Left lung (tissue), 10 donors: Measurements from ENCODE around the gene EVL. TPM values are rescaled to one million over a fixed set of nuclear protein-coding genes. Genes with fewer than 3 reads are reported as not detected.

Source experiments
- ATAC-seq: fragments of 200-7000 bp; cut with Tn5 transposase; one replicate; pipeline ENCODE4 v1.9.1; 2020; ENCODE audit warnings: moderate library complexity
- DNase-seq, 4 donors: peaks; one replicate each; pipeline ENCODE4 v3.0.0-alpha.2; 2013 to 2020
- H3K27ac ChIP-seq, 2 donors: fragments of 200-600 bp; sonication (generic) in 1 of 2; one replicate each; pipeline versions ENCODE4 v1.5.0 to v1.8.0; 2020 to 2021
- H3K27me3 ChIP-seq, 2 donors: fragments of 200-600 bp; sonication (generic) in 1 of 2; one replicate each; pipeline versions ENCODE4 v1.5.0 to v1.8.0; 2020 to 2021
- H3K36me3 ChIP-seq, 2 donors: fragments of 200-600 bp; sonication (generic) in 1 of 2; one replicate each; pipeline versions ENCODE4 v1.5.0 to v1.8.0; 2020 to 2021
- H3K4me1 ChIP-seq, 2 donors: fragments of 200-600 bp; one replicate each; pipeline ENCODE4 v1.8.0; 2021
- H3K4me3 ChIP-seq, 2 donors: fragments of 200-600 bp; sonication (generic) in 1 of 2; one replicate each; pipeline versions ENCODE4 v1.5.0 to v1.8.0; 2020 to 2021; ENCODE audit warnings: mild to moderate bottlenecking in 1 of 2
- H3K9me3 ChIP-seq, 2 donors: fragments of 200-600 bp; sonication (generic) in 1 of 2; one replicate each; pipeline versions ENCODE4 v1.5.0 to v1.8.0; 2020 to 2021
- intact Hi-C, 2 donors: fragments of 100-400 bp; cut with DNase I; formaldehyde crosslinking; loops; one replicate each; pipeline versions ENCODE4 v1.11.2 to v1.14.2; 2022
- polyA plus RNA-seq, 6 donors: library from polyadenylated mRNA; unstranded; fragments of 120-200 nt; gene quantifications; one replicate each; pipeline ENCODE4 v1.2.1, GENCODE V29; 2013; ENCODE audit not compliant: insufficient read length in 6 of 6
- total RNA-seq, 2 donors: library from RNA; stranded (reverse); fragmentation: NEBNext Ultra II Directional; extraction: Animal tissue kit (Norgen Biotek cat#: 25700); gene quantifications; one replicate each; pipeline ENCODE4 v1.2.1, GENCODE V29; 2021
- TF ChIP-seq, protein P1 (sequence below), 2 donors: fragments of 200-600 bp; sonication (generic) in 1 of 2; IDR thresholded peaks; one replicate each; pipeline versions ENCODE4 v1.5.0 to v1.8.0; 2021; ENCODE audit warnings: antibody characterized with exemption in 2 of 2
- donor health status: DM: no; HTN: yes; CAD: no.
- donor health status: DM: no; HTN: no; CAD: no.

EVL gene
- total and polyA plus RNA-seq, 8 donors = 60.2 to 264 (median 197) TPM

DNA sequence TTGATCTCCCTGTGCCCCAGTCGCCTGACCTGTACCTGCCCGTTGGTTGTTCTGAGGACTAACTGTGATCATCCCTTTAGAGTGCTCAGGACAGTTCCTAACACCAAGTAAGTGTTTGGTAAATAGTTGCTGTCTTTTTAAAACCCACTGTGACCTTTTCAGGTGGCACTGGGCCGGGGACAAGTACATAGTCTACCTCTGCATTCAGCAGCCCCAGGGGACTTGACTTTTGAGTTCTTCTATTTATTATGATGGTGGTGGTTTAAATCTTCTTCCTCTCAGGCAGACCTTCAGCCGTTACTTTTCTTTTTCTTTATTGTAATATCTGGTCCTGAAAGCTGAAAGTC, 38.8 kb downstream of the EVL start:
- no peak for ATAC-seq

DNA sequence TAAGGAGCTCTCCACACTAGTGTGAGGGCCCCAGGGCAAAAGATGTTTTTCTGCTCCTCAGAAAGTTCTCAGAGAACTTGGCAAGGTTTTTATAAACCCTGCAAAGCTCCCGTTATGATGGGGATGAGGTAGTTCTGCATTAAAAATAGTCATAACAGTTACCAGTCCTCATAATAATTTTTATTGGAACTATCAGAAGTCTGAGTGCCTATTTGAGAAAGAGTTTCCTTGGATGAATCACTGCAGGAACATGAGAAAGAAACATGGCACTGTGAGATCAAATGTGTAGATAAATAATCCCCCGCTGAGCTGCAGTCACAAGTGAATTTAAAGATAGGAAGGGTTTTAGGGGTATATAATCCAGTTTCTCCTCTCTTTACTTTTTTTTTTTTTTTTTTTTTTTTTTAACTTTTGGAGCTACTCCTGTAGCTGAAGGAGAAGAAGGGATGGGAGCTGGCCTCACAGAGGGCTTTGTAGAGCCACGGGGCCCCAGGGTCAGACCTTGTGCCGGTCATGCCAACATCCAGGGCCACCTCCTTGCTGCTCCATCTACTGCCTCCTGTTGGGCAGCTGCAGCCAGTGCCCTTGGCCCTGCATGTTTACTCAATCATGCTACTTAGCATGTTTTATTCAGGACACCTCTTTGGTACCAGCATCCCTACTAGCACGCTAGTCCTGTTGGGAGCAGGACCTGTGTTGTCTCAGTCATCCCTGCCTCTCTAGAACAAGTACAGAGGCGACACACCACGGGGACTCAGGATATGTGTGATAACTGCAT, 39.5 kb downstream of the EVL start:
- H3K4me1 ChIP-seq = peaks cover 14 to 66% of the 10 kb centered on the region in 2 donors

More for the DNA sequence above, 38.8 kb downstream of the EVL start:
- intact Hi-C loops = no loop called here
- Histone ChIP-seq H3K4me3 (no peak overlapping the region), H3K27me3 (no peaks in the 10 kb centered on the region), H3K4me1 (peaks cover 14 to 66% of the 10 kb centered on the region in 2 donors), H3K36me3 (no peaks in the 10 kb centered on the region), H3K27ac (peak overlapping the region in 1 of 2 donors; percentile 49), H3K9me3 (no peaks in the 10 kb centered on the region)
- TF ChIP-seq, protein P1, sequence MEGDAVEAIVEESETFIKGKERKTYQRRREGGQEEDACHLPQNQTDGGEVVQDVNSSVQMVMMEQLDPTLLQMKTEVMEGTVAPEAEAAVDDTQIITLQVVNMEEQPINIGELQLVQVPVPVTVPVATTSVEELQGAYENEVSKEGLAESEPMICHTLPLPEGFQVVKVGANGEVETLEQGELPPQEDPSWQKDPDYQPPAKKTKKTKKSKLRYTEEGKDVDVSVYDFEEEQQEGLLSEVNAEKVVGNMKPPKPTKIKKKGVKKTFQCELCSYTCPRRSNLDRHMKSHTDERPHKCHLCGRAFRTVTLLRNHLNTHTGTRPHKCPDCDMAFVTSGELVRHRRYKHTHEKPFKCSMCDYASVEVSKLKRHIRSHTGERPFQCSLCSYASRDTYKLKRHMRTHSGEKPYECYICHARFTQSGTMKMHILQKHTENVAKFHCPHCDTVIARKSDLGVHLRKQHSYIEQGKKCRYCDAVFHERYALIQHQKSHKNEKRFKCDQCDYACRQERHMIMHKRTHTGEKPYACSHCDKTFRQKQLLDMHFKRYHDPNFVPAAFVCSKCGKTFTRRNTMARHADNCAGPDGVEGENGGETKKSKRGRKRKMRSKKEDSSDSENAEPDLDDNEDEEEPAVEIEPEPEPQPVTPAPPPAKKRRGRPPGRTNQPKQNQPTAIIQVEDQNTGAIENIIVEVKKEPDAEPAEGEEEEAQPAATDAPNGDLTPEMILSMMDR (IDR thresholded peaks at IDR 0.05) = no peak
- no peak for DNase-seq

DNA sequence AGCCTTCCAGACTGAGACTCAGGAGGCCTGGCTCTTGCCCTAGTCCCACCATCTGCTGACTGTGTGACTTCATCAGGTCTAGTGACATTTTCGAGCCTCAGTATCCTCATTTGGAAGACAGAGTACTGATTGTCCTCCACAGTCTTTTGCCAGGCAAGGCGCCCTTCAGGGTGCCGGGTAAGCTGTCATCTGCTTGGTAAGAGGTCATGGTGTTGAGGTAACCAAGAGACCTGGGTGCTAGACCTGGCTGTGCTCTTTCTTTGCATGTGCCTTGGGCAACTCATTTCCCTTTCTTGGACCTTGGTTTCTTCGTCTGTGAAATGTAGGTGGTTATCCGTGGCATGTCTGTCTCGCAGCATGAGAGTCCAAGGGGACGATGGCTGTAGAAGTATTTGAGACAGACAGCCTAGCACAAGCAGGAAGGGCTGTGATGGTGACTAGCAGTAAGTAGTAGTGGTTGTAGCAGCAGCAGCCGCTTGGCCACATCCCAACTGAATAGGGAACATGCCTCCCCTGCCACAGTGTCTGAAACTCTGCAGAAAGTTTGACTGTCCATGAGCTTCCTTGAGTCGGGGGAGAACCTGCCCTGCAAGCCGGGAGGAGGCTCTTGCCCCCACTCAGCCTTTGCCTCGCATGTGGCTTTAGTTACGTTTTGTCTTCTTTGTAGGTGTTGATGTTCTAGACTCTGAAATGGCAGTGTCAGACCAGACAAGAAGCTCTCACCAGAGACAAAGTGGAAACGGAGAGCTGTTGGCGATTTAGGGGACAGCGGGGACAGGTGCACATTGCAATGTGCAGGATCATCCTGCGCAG, 40.3 kb downstream of the EVL start:
- no peaks in the 10 kb centered on the region for H3K27me3 ChIP-seq
- ATAC-seq = no peak
- peaks cover 14 to 66% of the 10 kb centered on the region in 2 donors for H3K4me1 ChIP-seq
- no peaks in the 10 kb centered on the region for H3K9me3 ChIP-seq
- peak in 1 of 4 donors; percentile 44 for DNase-seq
- peak overlapping the region in 1 of 2 donors; percentile 75 for H3K27ac ChIP-seq
- TF ChIP-seq, protein P1 (IDR thresholded peaks at IDR 0.05) = no peak
- intact Hi-C loops = no loop called here
- no peak overlapping the region for H3K4me3 ChIP-seq
- no peaks in the 10 kb centered on the region for H3K36me3 ChIP-seq

More for the DNA sequence above, 39.5 kb downstream of the EVL start:
- Histone ChIP-seq H3K4me3 (no peak overlapping the region), H3K27ac (peak overlapping the region in 1 of 2 donors; percentile 34), H3K36me3 (no peaks in the 10 kb centered on the region), H3K9me3 (no peaks in the 10 kb centered on the region), H3K27me3 (no peaks in the 10 kb centered on the region)
- intact Hi-C loops = no loop called here
- TF ChIP-seq, protein P1 (IDR thresholded peaks at IDR 0.05) = no peak
- ATAC-seq (no peak), DNase-seq (peak in 1 of 4 donors; percentile 28)

DNA sequence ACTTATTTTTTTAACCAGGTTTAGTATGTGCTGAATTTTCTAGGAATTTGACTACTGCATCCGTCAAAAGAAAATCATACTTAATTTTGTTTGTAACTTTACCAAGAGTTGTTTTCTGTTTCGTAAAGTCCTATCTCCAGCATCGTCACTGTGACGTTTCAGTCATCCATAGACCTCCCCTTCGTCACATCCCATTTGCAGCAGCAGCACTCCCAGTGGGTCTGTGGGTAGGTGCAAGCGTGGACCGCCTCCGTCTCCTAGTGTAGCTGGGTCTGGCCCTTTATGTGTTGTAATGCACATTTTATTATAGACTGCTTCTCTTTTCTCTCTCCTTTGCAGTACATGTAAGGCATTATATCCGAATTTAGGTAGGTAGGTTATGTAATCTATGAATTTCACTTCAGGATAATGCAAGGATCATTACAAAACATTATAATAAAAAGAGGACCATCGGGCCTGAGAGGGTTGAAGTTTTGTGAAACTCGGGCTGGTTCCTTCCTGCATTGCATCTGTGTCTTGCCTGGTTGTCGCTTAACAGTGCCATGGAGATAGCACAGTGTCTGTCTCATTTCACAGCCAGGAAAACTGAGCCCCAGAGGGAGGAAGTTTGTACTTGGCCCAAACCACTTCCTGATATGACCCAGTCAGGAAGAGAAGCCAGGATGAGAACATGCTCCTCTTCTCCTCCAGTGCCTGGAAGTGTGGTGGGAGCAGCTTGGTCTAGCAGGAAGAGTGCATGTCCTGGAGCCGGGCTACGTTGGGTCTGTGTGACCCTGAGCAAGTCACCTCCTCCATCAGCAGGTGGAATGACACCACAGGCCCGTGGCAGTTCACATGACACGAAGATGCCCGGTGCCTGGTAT, 41.3 kb downstream of the EVL start:
- DNase-seq (peak in 1 of 4 donors; percentile 41), ATAC-seq (peak; percentile 42)
- Histone ChIP-seq H3K27me3 (no peaks in the 10 kb centered on the region), H3K4me3 (no peak overlapping the region), H3K27ac (peak overlapping the region in 1 of 2 donors; percentile 75), H3K36me3 (no peaks in the 10 kb centered on the region), H3K9me3 (no peaks in the 10 kb centered on the region), H3K4me1 (peaks cover 14 to 66% of the 10 kb centered on the region in 2 donors)
- TF ChIP-seq, protein P1 (IDR thresholded peaks at IDR 0.05) = no peak
- intact Hi-C loops = no loop called here
